Sigmoid colon (tissue), 7 donors: ENCODE data around the gene CAMK4. TPM values are rescaled to one million over a fixed set of nuclear protein-coding genes. Genes with fewer than 3 reads are reported as not detected.

Experiments
- DNase-seq: peaks from one replicate; pipeline ENCODE4 v3.0.0-alpha.2; 2019
- H3K27ac ChIP-seq, 4 donors: fragments of 200-600 bp; sonication (generic); one replicate each; pipeline ENCODE4 v1.5.1; 2016 to 2019; ENCODE audit warnings: mild to moderate bottlenecking in 1 of 4
- H3K27me3 ChIP-seq, 3 donors: fragments of 200-600 bp; sonication (generic); one replicate each; pipeline ENCODE4 v1.5.1; 2019; ENCODE audit warnings: mild to moderate bottlenecking in 1 of 3
- H3K36me3 ChIP-seq, 4 donors: fragments of 200-600 bp; sonication (generic); one replicate each; pipeline ENCODE4 v1.5.1; 2016 to 2019
- H3K4me1 ChIP-seq, 4 donors: fragments of 200-600 bp; sonication (generic); one replicate each; pipeline ENCODE4 v1.5.1; 2017 to 2019
- H3K4me3 ChIP-seq, 4 donors: fragments of 200-600 bp; sonication (generic); one replicate each; pipeline ENCODE4 v1.5.1; 2017 to 2019; ENCODE audit warnings: mild to moderate bottlenecking in 2 of 4, moderate library complexity in 1 of 4
- H3K9me3 ChIP-seq, 4 donors: fragments of 200-600 bp in 3 of 4; sonication (generic) in 3 of 4; one replicate each; pipeline versions ENCODE4 v1.5.1 to v1.6.1; 2013 to 2019
- CTCF ChIP-seq, 4 experiments: fragments of 450-650 bp in 3 of 4; fragments of 200-600 bp in 1 of 4; IDR thresholded peaks; one replicate each; pipeline ENCODE4 v1.5.1; 2016 to 2019; ENCODE audit warnings: antibody characterized with exemption in 4 of 4, mild to moderate bottlenecking in 3 of 4, moderate library complexity in 2 of 4
- EP300 ChIP-seq, 4 donors: sonication (generic); formaldehyde crosslinking; IDR thresholded peaks; one replicate each; pipeline ENCODE4 v1.6.1; 2017; ENCODE audit warnings: antibody characterized with exemption in 4 of 4
- POLR2A ChIP-seq, 2 donors: fragments of 450-650 bp; IDR thresholded peaks; one replicate each; pipeline ENCODE4 v1.6.1; 2016; ENCODE audit warnings: antibody characterized with exemption in 2 of 2, mild to moderate bottlenecking in 2 of 2, moderate library complexity in 2 of 2
- POLR2AphosphoS5 ChIP-seq, 4 donors: sonication (generic); formaldehyde crosslinking; IDR thresholded peaks; one replicate each; pipeline ENCODE4 v1.6.1; 2017; ENCODE audit warnings: antibody characterized with exemption in 4 of 4
- WGBS, 2 donors: extraction: QIAGEN DNeasy Blood & Tissue Kit; methylation state at CpG; one replicate each; pipeline ENCODE4 v1.1.7; 2013; 5-methylcytosine and 5-hydroxymethylcytosine counted together
- intact Hi-C: fragments of 100-400 bp; cut with DNase I; formaldehyde crosslinking; loops from one replicate; pipeline ENCODE4 v1.15.1; 2023
- polyA plus RNA-seq, 3 donors: library from polyadenylated mRNA; stranded (reverse); fragments of 200-250 nt; gene quantifications; one replicate each; pipeline ENCODE4 v1.2.3, GENCODE V29; 2013
- total RNA-seq, 4 donors: library from RNA; depleted of rRNA; stranded (reverse); fragments of >200 nt; gene quantifications; one replicate each; pipeline ENCODE4 v1.1.0, GENCODE V29; 2016
- donor health status: healthy with polysubstance abuse.
- donor health status: Bipolar disorder and iron deficiency.
- donor health status: healthy.

The CAMK4 gene
- total and polyA plus RNA-seq, 7 donors = 0.23 to 4.0 (median 2.3) TPM

GRCh38 chr5:111232311-111233051 lies 8.3 kb downstream of the CAMK4 start:
- Histone ChIP-seq H3K36me3 (no peaks in the 10 kb centered on the region), H3K9me3 (no peaks in the 10 kb centered on the region), H3K4me3 (no peak overlapping the region), H3K4me1 (no peaks in the 10 kb centered on the region), H3K27ac (no peak overlapping the region), H3K27me3 (no peaks in the 10 kb centered on the region)
- no peak for TF ChIP-seq POLR2A (IDR thresholded peaks at IDR 0.05)
- no peak for TF ChIP-seq EP300 (IDR thresholded peaks at IDR 0.05)
- no peak for TF ChIP-seq POLR2AphosphoS5 (IDR thresholded peaks at IDR 0.05)
- no peak for TF ChIP-seq CTCF (IDR thresholded peaks at IDR 0.05)
- DNase-seq = no peak
- WGBS, 2 donors = 29 to 33% methylated on average over 1 of the region's 1 CpG
- intact Hi-C loops = no loop called here

GRCh38 chr5:111233052-111233374 lies 8.8 kb downstream of the CAMK4 start:
- Histone ChIP-seq H3K4me1 (no peaks in the 10 kb centered on the region), H3K27ac (no peak overlapping the region), H3K9me3 (no peaks in the 10 kb centered on the region), H3K27me3 (no peaks in the 10 kb centered on the region), H3K36me3 (no peaks in the 10 kb centered on the region), H3K4me3 (no peak overlapping the region)
- intact Hi-C loops = no loop called here
- TF ChIP-seq POLR2A (IDR thresholded peaks at IDR 0.05) (no peak), CTCF (IDR thresholded peaks at IDR 0.05) (no peak), EP300 (IDR thresholded peaks at IDR 0.05) (no peak), POLR2AphosphoS5 (IDR thresholded peaks at IDR 0.05) (no peak)
- DNase-seq = no peak
- WGBS, 2 donors = 41 to 45% methylated on average over 2 of the region's 2 CpGs

GRCh38 chr5:111234125-111234524 lies 9.9 kb downstream of the CAMK4 start:
- Histone ChIP-seq H3K4me1 (no peaks in the 10 kb centered on the region), H3K4me3 (no peak overlapping the region), H3K27me3 (no peaks in the 10 kb centered on the region), H3K36me3 (no peaks in the 10 kb centered on the region), H3K9me3 (no peaks in the 10 kb centered on the region), H3K27ac (no peak overlapping the region)
- 26 to 37% methylated on average over 2 of the region's 2 CpGs for WGBS, 2 donors
- no peak for DNase-seq
- no peak for TF ChIP-seq CTCF (IDR thresholded peaks at IDR 0.05)
- intact Hi-C loops = no loop called here

DNA sequence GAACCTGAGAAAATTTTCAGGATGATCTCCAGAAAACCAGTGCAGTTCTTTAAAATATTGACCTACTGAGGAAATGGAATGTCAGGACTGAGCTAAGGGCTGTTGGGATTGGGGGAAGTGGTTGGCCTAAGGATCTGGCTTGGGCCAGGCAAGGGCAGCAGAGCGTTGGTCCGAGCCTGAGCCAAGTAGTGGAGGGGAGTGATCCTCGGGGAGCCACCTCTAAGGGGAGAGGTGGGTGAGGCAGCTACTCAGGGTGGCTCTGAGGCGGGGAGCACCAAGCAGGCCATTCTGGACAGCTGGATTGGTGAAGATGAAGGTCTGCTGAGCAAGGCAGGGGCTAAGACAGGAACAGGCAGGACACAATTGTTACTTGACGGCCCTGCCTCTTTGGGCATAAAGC lies 11.5 kb downstream of the CAMK4 start:
- no peak overlapping the region for H3K27ac ChIP-seq
- DNase-seq = no peak
- no peak for TF ChIP-seq POLR2AphosphoS5 (IDR thresholded peaks at IDR 0.05)
- no peak for TF ChIP-seq POLR2A (IDR thresholded peaks at IDR 0.05)
- no peak for TF ChIP-seq CTCF (IDR thresholded peaks at IDR 0.05)
- TF ChIP-seq EP300 (IDR thresholded peaks at IDR 0.05) = no peak
- 81 to 87% methylated on average over 5 of the region's 5 CpGs for WGBS, 2 donors
- H3K4me3 ChIP-seq = no peak overlapping the region
- no peaks in the 10 kb centered on the region for H3K4me1 ChIP-seq
- H3K27me3 ChIP-seq = no peaks in the 10 kb centered on the region
- no peaks in the 10 kb centered on the region for H3K36me3 ChIP-seq
- intact Hi-C loops = no loop called here
- no peaks in the 10 kb centered on the region for H3K9me3 ChIP-seq

DNA sequence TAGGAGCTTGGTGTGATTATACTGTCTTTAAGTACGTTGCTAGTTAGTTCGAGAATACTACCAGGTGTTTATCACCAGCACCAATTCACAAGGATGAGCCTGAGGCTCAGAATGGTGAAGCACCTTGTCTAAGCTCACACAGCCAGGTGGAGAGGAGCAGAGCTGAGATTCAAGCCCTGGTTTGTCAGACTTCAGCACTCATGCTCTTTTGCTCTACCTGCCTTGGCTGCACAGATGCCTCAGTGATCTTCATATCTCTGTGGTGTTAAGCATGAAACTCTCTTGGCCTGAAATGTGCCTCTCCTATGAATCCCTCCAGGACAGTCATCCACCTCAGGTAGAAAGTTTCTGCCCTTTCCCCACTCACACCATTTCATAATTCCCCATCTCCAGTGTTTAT lies 12.2 kb downstream of the CAMK4 start:
- DNase-seq = no peak
- Histone ChIP-seq H3K27ac (no peak overlapping the region), H3K4me1 (no peaks in the 10 kb centered on the region), H3K9me3 (no peaks in the 10 kb centered on the region), H3K27me3 (no peaks in the 10 kb centered on the region), H3K36me3 (no peaks in the 10 kb centered on the region), H3K4me3 (no peak overlapping the region)
- intact Hi-C loops = no loop called here
- WGBS, 2 donors = 66 to 73% methylated on average over 2 of the region's 2 CpGs
- TF ChIP-seq EP300 (IDR thresholded peaks at IDR 0.05) (no peak), CTCF (IDR thresholded peaks at IDR 0.05) (no peak), POLR2A (IDR thresholded peaks at IDR 0.05) (no peak), POLR2AphosphoS5 (IDR thresholded peaks at IDR 0.05) (no peak)
